Liver (tissue), 3 donors: ENCODE results near the gene AKNA.

Source experiments
- ATF3 ChIP-seq: IDR thresholded peaks from 2 replicates; pipeline ENCODE4 v1.6.1; 2016; ENCODE audit warnings: antibody characterized with exemption
- FOXA1 ChIP-seq: IDR thresholded peaks from 2 replicates; pipeline ENCODE4 v1.6.1; 2016; ENCODE audit warnings: antibody characterized with exemption
- GABPA ChIP-seq, 2 donors: IDR thresholded peaks in 1 of 2; conservative IDR thresholded peaks in 1 of 2; 2 replicates each; pipeline ENCODE4 v1.6.1; 2016; ENCODE audit warnings: antibody characterized with exemption in 2 of 2, mild to moderate bottlenecking in 1 of 2, moderate library complexity in 1 of 2
- HNF4A ChIP-seq, 2 donors: conservative IDR thresholded peaks; 2 replicates each; pipeline ENCODE4 v1.6.1; 2016; ENCODE audit warnings: antibody characterized with exemption in 2 of 2, mild to moderate bottlenecking in 2 of 2
- JUND ChIP-seq, 2 donors: IDR thresholded peaks; 2 replicates each; pipeline ENCODE4 v1.6.1; 2016; ENCODE audit warnings: antibody characterized with exemption in 2 of 2
- RAD21 ChIP-seq, 2 donors: IDR thresholded peaks; 2 replicates each; pipeline ENCODE4 v1.6.1; 2016; ENCODE audit warnings: antibody characterized with exemption in 2 of 2, mild to moderate bottlenecking in 2 of 2
- RXRA ChIP-seq, 2 donors: IDR thresholded peaks; 2 replicates each; pipeline ENCODE4 v1.6.1; 2017 to 2018; ENCODE audit warnings: antibody characterized with exemption in 2 of 2, mild to moderate bottlenecking in 1 of 2
- SP1 ChIP-seq: IDR thresholded peaks from 2 replicates; pipeline ENCODE4 v1.6.1; 2018; ENCODE audit warnings: antibody characterized with exemption, mild to moderate bottlenecking
- TAF1 ChIP-seq: conservative IDR thresholded peaks from 2 replicates; pipeline ENCODE4 v1.6.1; 2016; ENCODE audit warnings: antibody characterized with exemption, mild to moderate bottlenecking
- YY1 ChIP-seq: IDR thresholded peaks from 2 replicates; pipeline ENCODE4 v1.6.1; 2016; ENCODE audit warnings: antibody characterized with exemption, mild to moderate bottlenecking
- ZBTB33 ChIP-seq: IDR thresholded peaks from 2 replicates; pipeline ENCODE4 v1.6.1; 2016; ENCODE audit warnings: antibody characterized with exemption
- TF ChIP-seq, protein P1 (sequence below): fragments of 150-350 bp; IDR thresholded peaks from 2 replicates; pipeline ENCODE4 v1.5.1; 2017; ENCODE audit warnings: improper control_type of control experiment, low read depth, low read length; ENCODE audit not compliant: missing input control
- TF ChIP-seq, protein P2 (sequence below): IDR thresholded peaks from 2 replicates; pipeline ENCODE4 v1.6.1; 2016; ENCODE audit warnings: antibody characterized with exemption, mild to moderate bottlenecking
- TF ChIP-seq, protein P3 (sequence below): IDR thresholded peaks from 2 replicates; pipeline ENCODE4 v1.6.1; 2016; ENCODE audit warnings: antibody characterized with exemption
- donor health status: healthy.
- donor health status: healthy.

DNA sequence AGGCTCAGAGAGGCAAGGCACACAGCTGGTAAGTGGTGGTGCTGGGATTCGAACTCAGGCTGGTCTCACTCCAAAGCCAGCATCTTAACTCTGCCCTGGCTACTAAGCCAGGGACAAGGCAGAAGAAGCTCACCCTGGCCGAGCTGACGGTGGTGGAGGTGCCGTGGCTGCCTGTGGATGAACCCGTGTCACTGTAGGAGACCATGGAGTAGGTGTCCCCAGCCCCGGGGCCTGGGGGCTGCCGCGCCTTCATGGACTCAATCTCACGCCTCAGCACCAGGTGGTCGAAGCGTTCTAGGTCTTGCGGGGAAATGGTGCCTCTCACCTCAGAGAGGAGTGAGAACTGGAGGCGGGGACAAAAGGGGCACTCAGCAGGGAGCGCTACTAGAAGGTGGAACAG, 35.4 kb upstream of the AKNA start:
- no peak for TF ChIP-seq JUND (IDR thresholded peaks at IDR 0.05)
- TF ChIP-seq FOXA1: no peak
- TF ChIP-seq, protein P1, sequence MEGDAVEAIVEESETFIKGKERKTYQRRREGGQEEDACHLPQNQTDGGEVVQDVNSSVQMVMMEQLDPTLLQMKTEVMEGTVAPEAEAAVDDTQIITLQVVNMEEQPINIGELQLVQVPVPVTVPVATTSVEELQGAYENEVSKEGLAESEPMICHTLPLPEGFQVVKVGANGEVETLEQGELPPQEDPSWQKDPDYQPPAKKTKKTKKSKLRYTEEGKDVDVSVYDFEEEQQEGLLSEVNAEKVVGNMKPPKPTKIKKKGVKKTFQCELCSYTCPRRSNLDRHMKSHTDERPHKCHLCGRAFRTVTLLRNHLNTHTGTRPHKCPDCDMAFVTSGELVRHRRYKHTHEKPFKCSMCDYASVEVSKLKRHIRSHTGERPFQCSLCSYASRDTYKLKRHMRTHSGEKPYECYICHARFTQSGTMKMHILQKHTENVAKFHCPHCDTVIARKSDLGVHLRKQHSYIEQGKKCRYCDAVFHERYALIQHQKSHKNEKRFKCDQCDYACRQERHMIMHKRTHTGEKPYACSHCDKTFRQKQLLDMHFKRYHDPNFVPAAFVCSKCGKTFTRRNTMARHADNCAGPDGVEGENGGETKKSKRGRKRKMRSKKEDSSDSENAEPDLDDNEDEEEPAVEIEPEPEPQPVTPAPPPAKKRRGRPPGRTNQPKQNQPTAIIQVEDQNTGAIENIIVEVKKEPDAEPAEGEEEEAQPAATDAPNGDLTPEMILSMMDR: no peak
- TF ChIP-seq TAF1: no peak
- TF ChIP-seq, protein P2, sequence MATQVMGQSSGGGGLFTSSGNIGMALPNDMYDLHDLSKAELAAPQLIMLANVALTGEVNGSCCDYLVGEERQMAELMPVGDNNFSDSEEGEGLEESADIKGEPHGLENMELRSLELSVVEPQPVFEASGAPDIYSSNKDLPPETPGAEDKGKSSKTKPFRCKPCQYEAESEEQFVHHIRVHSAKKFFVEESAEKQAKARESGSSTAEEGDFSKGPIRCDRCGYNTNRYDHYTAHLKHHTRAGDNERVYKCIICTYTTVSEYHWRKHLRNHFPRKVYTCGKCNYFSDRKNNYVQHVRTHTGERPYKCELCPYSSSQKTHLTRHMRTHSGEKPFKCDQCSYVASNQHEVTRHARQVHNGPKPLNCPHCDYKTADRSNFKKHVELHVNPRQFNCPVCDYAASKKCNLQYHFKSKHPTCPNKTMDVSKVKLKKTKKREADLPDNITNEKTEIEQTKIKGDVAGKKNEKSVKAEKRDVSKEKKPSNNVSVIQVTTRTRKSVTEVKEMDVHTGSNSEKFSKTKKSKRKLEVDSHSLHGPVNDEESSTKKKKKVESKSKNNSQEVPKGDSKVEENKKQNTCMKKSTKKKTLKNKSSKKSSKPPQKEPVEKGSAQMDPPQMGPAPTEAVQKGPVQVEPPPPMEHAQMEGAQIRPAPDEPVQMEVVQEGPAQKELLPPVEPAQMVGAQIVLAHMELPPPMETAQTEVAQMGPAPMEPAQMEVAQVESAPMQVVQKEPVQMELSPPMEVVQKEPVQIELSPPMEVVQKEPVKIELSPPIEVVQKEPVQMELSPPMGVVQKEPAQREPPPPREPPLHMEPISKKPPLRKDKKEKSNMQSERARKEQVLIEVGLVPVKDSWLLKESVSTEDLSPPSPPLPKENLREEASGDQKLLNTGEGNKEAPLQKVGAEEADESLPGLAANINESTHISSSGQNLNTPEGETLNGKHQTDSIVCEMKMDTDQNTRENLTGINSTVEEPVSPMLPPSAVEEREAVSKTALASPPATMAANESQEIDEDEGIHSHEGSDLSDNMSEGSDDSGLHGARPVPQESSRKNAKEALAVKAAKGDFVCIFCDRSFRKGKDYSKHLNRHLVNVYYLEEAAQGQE: no peak
- TF ChIP-seq GABPA (IDR thresholded peaks at IDR 0.05 in 1 of 2, conservative IDR thresholded peaks at IDR 0.05 in 1 of 2): no peak
- TF ChIP-seq SP1: no peak
- TF ChIP-seq YY1: no peak
- TF ChIP-seq, protein P3, sequence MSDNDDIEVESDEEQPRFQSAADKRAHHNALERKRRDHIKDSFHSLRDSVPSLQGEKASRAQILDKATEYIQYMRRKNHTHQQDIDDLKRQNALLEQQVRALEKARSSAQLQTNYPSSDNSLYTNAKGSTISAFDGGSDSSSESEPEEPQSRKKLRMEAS: no peak
- TF ChIP-seq HNF4A (conservative IDR thresholded peaks at IDR 0.05): no peak
- no peak for TF ChIP-seq ZBTB33
- no peak for TF ChIP-seq RXRA (IDR thresholded peaks at IDR 0.05)
- TF ChIP-seq ATF3: no peak
- TF ChIP-seq RAD21 (IDR thresholded peaks at IDR 0.05): no peak
